WI38 (cell line): ENCODE measurements around the gene RMDN2.

Experiments
- H3K4me3 ChIP-seq: 2 replicates; pipeline ENCODE4 v1.5.1; 2011; ENCODE audit warnings: low read depth, mild to moderate bottlenecking, control low read depth, low read length
- TF ChIP-seq, protein P1 (sequence below): IDR thresholded peaks from 2 replicates; pipeline ENCODE4 v1.5.1; 2012; ENCODE audit warnings: low read depth, mild to moderate bottlenecking, control low read depth, low read length

RMDN2 gene

DNA sequence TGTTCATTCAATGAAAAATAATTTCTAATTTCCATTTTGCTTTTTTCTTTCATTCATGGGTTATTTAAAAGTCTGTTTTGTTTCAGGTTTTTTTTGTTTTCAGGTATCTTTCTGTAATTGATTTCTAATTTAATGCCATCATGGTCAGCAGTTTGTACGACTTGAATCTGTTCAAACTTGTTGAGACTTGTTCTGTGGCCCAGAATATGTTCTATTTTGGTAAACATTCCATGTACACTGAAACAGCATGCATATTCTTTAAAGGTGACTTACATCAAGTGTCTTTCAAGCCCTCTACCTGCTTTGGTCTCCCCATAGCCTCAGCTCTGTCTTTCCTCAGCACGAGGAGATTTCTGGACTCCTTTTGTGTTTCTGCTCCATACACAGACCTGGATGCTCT is 101.8 kb downstream of the RMDN2 start:
- no peak overlapping the region for H3K4me3 ChIP-seq
- TF ChIP-seq, protein P1, sequence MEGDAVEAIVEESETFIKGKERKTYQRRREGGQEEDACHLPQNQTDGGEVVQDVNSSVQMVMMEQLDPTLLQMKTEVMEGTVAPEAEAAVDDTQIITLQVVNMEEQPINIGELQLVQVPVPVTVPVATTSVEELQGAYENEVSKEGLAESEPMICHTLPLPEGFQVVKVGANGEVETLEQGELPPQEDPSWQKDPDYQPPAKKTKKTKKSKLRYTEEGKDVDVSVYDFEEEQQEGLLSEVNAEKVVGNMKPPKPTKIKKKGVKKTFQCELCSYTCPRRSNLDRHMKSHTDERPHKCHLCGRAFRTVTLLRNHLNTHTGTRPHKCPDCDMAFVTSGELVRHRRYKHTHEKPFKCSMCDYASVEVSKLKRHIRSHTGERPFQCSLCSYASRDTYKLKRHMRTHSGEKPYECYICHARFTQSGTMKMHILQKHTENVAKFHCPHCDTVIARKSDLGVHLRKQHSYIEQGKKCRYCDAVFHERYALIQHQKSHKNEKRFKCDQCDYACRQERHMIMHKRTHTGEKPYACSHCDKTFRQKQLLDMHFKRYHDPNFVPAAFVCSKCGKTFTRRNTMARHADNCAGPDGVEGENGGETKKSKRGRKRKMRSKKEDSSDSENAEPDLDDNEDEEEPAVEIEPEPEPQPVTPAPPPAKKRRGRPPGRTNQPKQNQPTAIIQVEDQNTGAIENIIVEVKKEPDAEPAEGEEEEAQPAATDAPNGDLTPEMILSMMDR = no peak

DNA sequence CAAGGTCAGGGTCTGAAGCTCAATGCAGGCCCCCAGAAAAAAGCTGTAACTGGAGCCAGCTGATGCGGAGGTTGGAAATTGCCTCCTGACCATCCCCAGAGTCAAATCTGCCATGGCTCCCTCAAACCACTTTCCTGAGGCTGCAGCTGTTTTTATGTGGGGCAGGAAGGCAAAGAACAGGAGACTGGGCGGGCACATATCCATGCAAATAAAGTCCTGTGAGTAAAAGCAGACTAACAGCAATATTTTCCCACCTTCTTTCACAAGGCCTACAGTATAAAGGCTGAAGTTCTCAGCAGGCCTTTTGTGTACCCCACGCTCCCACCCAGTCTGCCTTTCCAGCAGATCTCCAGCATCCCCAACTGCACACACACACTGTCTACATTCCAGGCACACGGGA is 103.7 kb downstream of the RMDN2 start:
- no peak overlapping the region for H3K4me3 ChIP-seq
- TF ChIP-seq, protein P1 = no peak

DNA sequence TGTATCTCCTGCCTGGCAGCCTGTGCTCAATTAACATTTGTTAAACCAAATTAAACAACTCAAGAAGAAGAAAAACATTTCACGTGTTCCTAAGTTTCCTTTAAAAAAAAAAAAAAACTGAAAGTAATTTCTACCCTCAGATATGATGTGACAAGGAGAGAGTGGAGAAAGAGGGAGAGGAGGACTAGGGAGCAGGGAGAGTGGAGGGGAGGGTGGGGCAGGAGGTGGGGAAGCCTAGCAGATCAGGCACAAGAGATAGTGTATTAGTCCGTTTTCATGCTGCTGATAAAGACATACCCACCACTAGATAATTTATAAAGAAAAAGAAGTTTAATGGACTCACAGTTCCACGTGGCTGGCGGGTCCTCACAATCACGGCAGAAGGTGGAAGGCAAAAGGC is 104.4 kb downstream of the RMDN2 start:
- no peak overlapping the region for H3K4me3 ChIP-seq
- TF ChIP-seq, protein P1 = no peak

DNA sequence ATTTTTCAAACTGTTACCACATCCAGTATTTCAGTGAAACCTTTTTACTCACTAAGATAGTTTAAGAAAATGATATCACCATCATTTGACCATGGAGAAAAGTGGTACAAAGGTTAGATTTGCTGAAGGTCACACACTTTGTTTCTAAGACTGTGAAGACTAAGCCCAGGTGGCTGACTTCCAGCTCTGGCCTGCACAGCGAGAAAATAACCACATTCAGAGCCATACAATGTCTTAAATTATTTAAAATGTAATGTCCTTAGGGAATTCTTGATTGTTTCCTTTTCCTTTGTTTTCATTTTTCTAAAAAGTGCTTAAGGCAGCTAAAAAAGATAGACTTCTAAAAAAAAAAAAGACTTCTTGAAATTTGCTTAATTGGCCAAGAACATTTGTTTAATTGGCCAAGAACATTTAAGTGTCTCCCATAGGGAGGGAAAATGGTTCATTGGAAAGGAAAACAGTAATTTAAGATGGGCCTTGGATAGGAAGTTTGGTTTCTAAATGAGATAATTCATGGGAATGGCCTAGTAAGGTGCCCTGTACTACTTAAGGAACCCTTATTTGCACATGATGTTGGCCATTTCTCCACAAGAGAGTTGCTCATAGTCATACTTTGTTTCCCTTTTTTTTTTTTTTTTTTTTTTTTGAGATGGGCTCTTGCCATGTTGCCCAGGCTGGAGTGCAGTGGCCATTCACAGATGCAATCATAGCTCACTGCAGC is 105.7 kb downstream of the RMDN2 start:
- H3K4me3 ChIP-seq = no peak overlapping the region
- TF ChIP-seq, protein P1 = no peak

GRCh38 chr2:38032946-38033345 is 107.9 kb downstream of the RMDN2 start:
- TF ChIP-seq, protein P1 = no peak
- no peak overlapping the region for H3K4me3 ChIP-seq

DNA sequence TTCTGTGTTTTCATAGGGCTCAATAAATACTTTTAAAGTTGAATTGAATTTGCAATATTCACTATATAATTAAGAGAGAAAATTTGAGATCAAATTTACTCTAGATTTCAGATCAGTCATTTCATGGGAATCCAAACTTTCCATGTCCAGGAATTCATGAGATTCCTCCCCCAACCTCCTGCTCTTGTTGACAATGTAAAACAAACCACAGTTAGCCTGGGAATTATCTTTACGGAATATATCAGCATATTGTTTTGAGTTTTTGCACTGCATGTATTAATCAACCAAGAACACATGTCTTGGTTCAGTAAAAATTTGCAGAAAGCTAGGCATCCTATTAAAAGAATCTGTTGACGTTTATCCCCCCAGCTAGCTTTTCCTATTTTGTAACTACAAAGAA is 108.6 kb downstream of the RMDN2 start:
- TF ChIP-seq, protein P1 = no peak
- H3K4me3 ChIP-seq = no peak overlapping the region

- H3K4me3 ChIP-seq = no peak overlapping the region
- TF ChIP-seq, protein P1 = no peak
Observed at GRCh38 chr2:38035968-38036367, 110.9 kb downstream of the RMDN2 start.
